Measurements from ENCODE around the gene SYCE3.
"Not testable (repeated sequence)": the region's sequence is repeated elsewhere in the genome, so short reads cannot be mapped to it uniquely, and the experiment has no call there.

The SYCE3 gene

GRCh38 chr22:50522806-50523438, 39.8 kb downstream of the SYCE3 start:
- in situ Hi-C loops (cut with HindIII; ENCODE audit: low sequenced_read_pairs), result no loop called here

GRCh38 chr22:50522208-50522805, 40.4 kb downstream of the SYCE3 start:
- in situ Hi-C loops (cut with HindIII; ENCODE audit: low sequenced_read_pairs), result no loop called here

GRCh38 chr22:50521710-50522109, 41.0 kb downstream of the SYCE3 start:
- in situ Hi-C loops (cut with HindIII; ENCODE audit: low sequenced_read_pairs), result no loop called here

- in situ Hi-C loops (cut with HindIII; ENCODE audit: low sequenced_read_pairs), result no loop called here
These were observed 41.8 kb downstream of the SYCE3 start for GRCh38 chr22:50520826-50521453.

- in situ Hi-C loops (cut with HindIII; ENCODE audit: low sequenced_read_pairs), result not testable (repeated sequence)
These were observed 42.5 kb downstream of the SYCE3 start for GRCh38 chr22:50520184-50520583.

- in situ Hi-C loops (cut with HindIII; ENCODE audit: low sequenced_read_pairs), result no loop called here
These were observed 43.6 kb downstream of the SYCE3 start for GRCh38 chr22:50519151-50519550.

- in situ Hi-C loops (cut with HindIII; ENCODE audit: low sequenced_read_pairs), result no loop called here
These were observed 44.1 kb downstream of the SYCE3 start for GRCh38 chr22:50518606-50519005.

- in situ Hi-C loops (cut with HindIII; ENCODE audit: low sequenced_read_pairs), result no loop called here
These were observed 45.0 kb downstream of the SYCE3 start for GRCh38 chr22:50517495-50518260.

GRCh38 chr22:50516891-50517290, 45.8 kb downstream of the SYCE3 start:
- in situ Hi-C loops (cut with HindIII; ENCODE audit: low sequenced_read_pairs), result no loop called here

GRCh38 chr22:50516068-50516467, 46.7 kb downstream of the SYCE3 start:
- in situ Hi-C loops (cut with HindIII; ENCODE audit: low sequenced_read_pairs), result no loop called here

- in situ Hi-C loops (cut with HindIII; ENCODE audit: low sequenced_read_pairs), result no loop called here
These were observed 49.5 kb downstream of the SYCE3 start for GRCh38 chr22:50513175-50513574.

GRCh38 chr22:50508897-50509296, 53.8 kb downstream of the SYCE3 start:
- in situ Hi-C loops (cut with HindIII; ENCODE audit: low sequenced_read_pairs), result no loop called here

- in situ Hi-C loops (cut with HindIII; ENCODE audit: low sequenced_read_pairs), result no loop called here
These were observed 54.5 kb downstream of the SYCE3 start, which contains the start of gene NCAPH2 for GRCh38 chr22:50507991-50508884. TSS of gene NCAPH2 (plus strand) at chr22:50508224. CDS start at chr22:50508338, 114 bp downstream.

- in situ Hi-C loops (cut with HindIII; ENCODE audit: low sequenced_read_pairs), result no loop called here
These were observed 55.2 kb downstream of the SYCE3 start, which contains the start of gene LMF2 for GRCh38 chr22:50507421-50507990. TSS of gene LMF2 (minus strand) at chr22:50507702. CDS start at chr22:50507675, 27 bp downstream.

- in situ Hi-C loops (cut with HindIII; ENCODE audit: low sequenced_read_pairs), result no loop called here
These were observed 55.9 kb downstream of the SYCE3 start for GRCh38 chr22:50506611-50507420.

- in situ Hi-C loops (cut with HindIII; ENCODE audit: low sequenced_read_pairs), result no loop called here
These were observed 56.7 kb downstream of the SYCE3 start for GRCh38 chr22:50505776-50506610.

GRCh38 chr22:50505276-50505775, 57.4 kb downstream of the SYCE3 start:
- in situ Hi-C loops (cut with HindIII; ENCODE audit: low sequenced_read_pairs), result no loop called here

Measured in DLD1 (cell line).